GM12878 (cell line): ENCODE data around the gene RXFP4. TPM values are rescaled to one million over a fixed set of nuclear protein-coding genes. Genes with fewer than 3 reads are reported as not detected.

Experiments
- ATAC-seq: fragments of 200-7000 bp; cut with Tn5 transposase; 3 replicates; pipeline ENCODE4 v1.9.1; 2020; ENCODE audit warnings: mild to moderate bottlenecking, moderate library complexity
- BruUV-seq: library from RNA; stranded (reverse); fragments of 400-500 nt; replicated peaks from 2 replicates; lab custom pipeline; 2021; lab: Mats Ljungman, UMichigan
- CTCF ChIA-PET: fragments of 300-600 bp; sonication (Branson Sonifier 250); formaldehyde crosslinking; extraction: SDS; loops from one replicate; lab custom pipeline; 2021; ENCODE audit warnings: inconsistent platforms; lab: Yijun Ruan, JAX
- POLR2A ChIA-PET: fragments of 350-600 bp; formaldehyde crosslinking; extraction: SDS; loops from one replicate; lab custom pipeline; 2021; ENCODE audit warnings: inconsistent platforms; lab: Charles Lee
- RAD21 ChIA-PET: fragments of 300-600 bp; sonication (Branson Sonifier 250); formaldehyde crosslinking; loops from one replicate; lab custom pipeline; 2023; ENCODE audit warnings: antibody characterized with exemption; ENCODE audit not compliant: unreplicated experiment; lab: Charles Lee
- SMC1A ChIA-PET: fragments of 300-600 bp; sonication (Branson Sonifier 250); formaldehyde crosslinking; loops from one replicate; lab custom pipeline; 2023; ENCODE audit not compliant: unreplicated experiment, uncharacterized antibody; lab: Charles Lee
- DNase-seq: peaks from one replicate; pipeline ENCODE4 v3.0.0-alpha.2; 2011; ENCODE audit warnings: low read depth, low spot score
- FAIRE-seq: peaks from 3 replicates; lab custom pipeline; 2011; peaks lifted over from hg19 to GRCh38; lab: Jason Lieb, UNC
- H2AFZ ChIP-seq: 2 replicates; pipeline ENCODE4 v1.6.0; 2011; ENCODE audit warnings: low read depth, low read length, control low read depth; ENCODE audit not compliant: control insufficient read depth
- H3K27ac ChIP-seq: 2 replicates; pipeline ENCODE4 v1.5.1; 2011; ENCODE audit warnings: control low read depth; ENCODE audit not compliant: control insufficient read depth, insufficient read depth
- H3K27me3 ChIP-seq, 2 experiments: replicated peaks in 1 of 2; 2 replicates each; pipeline versions ENCODE4 v1.6.0 to v1.6.1; 2011; ENCODE audit warnings: low read length in 1 of 2; ENCODE audit not compliant: control insufficient read depth in 2 of 2, insufficient read depth in 2 of 2
- H3K36me3 ChIP-seq, 2 experiments: 2 replicates each; pipeline ENCODE4 v1.5.1; 2011; ENCODE audit warnings: low read length in 1 of 2; ENCODE audit not compliant: control insufficient read depth in 2 of 2, insufficient read depth in 2 of 2
- H3K4me1 ChIP-seq: 2 replicates; pipeline ENCODE4 v1.6.1; 2011; ENCODE audit warnings: mild to moderate bottlenecking, low read length, moderate library complexity, mixed read lengths; ENCODE audit not compliant: control insufficient read depth, insufficient read depth
- H3K4me2 ChIP-seq: 2 replicates; pipeline ENCODE4 v1.6.0; 2011; ENCODE audit warnings: control low read depth; ENCODE audit not compliant: control insufficient read depth, insufficient read depth
- H3K4me3 ChIP-seq: fragments of 200-600 bp; sonication (generic); 2 replicates; pipeline ENCODE4 v1.5.1; 2016
- H3K79me2 ChIP-seq: 2 replicates; pipeline ENCODE4 v1.6.0; 2011; ENCODE audit warnings: low read length; ENCODE audit not compliant: control insufficient read depth, insufficient read depth
- H3K9ac ChIP-seq: 2 replicates; pipeline ENCODE4 v1.8.0; 2011; ENCODE audit warnings: low read length, control low read depth, mixed read lengths; ENCODE audit not compliant: control insufficient read depth, insufficient read depth
- H3K9me3 ChIP-seq: replicated peaks from 3 replicates; pipeline ENCODE4 v1.5.1; 2011; ENCODE audit warnings: mild to moderate bottlenecking, low read length; ENCODE audit not compliant: control insufficient read depth, insufficient read depth
- H4K20me1 ChIP-seq: 2 replicates; pipeline ENCODE4 v1.6.0; 2011; ENCODE audit not compliant: control insufficient read depth, insufficient read depth
- ATF2 ChIP-seq: IDR thresholded peaks from 2 replicates; pipeline ENCODE4 v1.6.1; 2012; ENCODE audit warnings: low read length, inconsistent platforms
- CBX3 ChIP-seq: fragments of 200-600 bp; sonication (generic); IDR thresholded peaks from 2 replicates; pipeline ENCODE4 v1.6.1; 2016; ENCODE audit warnings: low read depth, borderline replicate concordance
- DPF2 ChIP-seq: fragments of 450-650 bp; IDR thresholded peaks from 2 replicates; pipeline ENCODE4 v1.6.1; 2017; ENCODE audit warnings: mild to moderate bottlenecking
- ESRRA ChIP-seq: IDR thresholded peaks from 2 replicates; pipeline ENCODE4 v1.6.1; 2012; ENCODE audit warnings: mild to moderate bottlenecking, low read length, improper control_type of control experiment
- FOXM1 ChIP-seq: IDR thresholded peaks from 2 replicates; pipeline ENCODE4 v1.6.1; 2012; ENCODE audit warnings: low read depth, mild to moderate bottlenecking, inconsistent platforms, low read length, moderate library complexity
- JUNB ChIP-seq: IDR thresholded peaks from 2 replicates; pipeline ENCODE4 v1.6.1; 2016; ENCODE audit warnings: antibody characterized with exemption, mild to moderate bottlenecking
- LARP7 ChIP-seq: fragments of 450-650 bp; IDR thresholded peaks from 2 replicates; pipeline ENCODE4 v1.6.1; 2017; ENCODE audit warnings: mild to moderate bottlenecking
- MEF2A ChIP-seq: IDR thresholded peaks from 2 replicates; pipeline ENCODE4 v1.6.1; 2011; ENCODE audit warnings: low read depth, mild to moderate bottlenecking, low read length, moderate library complexity; ENCODE audit not compliant: insufficient read depth
- MEF2B ChIP-seq: fragments of 450-650 bp; IDR thresholded peaks from 2 replicates; pipeline ENCODE4 v1.6.1; 2018; ENCODE audit warnings: mild to moderate bottlenecking, moderate library complexity; ENCODE audit not compliant: partially characterized antibody, poor library complexity, severe bottlenecking
- RCOR1 ChIP-seq: conservative IDR thresholded peaks from 2 replicates; pipeline ENCODE4 v1.6.1; 2012; ENCODE audit warnings: low read depth, low read length, improper control_type of control experiment
- RELA ChIP-seq: fragments of 450-650 bp; IDR thresholded peaks from 2 replicates; pipeline ENCODE4 v1.8.0; 2014; ENCODE audit warnings: borderline replicate concordance; ENCODE audit not compliant: partially characterized antibody
- SMAD5 ChIP-seq: IDR thresholded peaks from 2 replicates; pipeline ENCODE4 v1.6.1; 2016; ENCODE audit warnings: antibody characterized with exemption, low read depth
- SMARCA5 ChIP-seq: fragments of 450-650 bp; IDR thresholded peaks from 2 replicates; pipeline ENCODE4 v1.6.1; 2017; ENCODE audit warnings: mild to moderate bottlenecking
- TAF1 ChIP-seq: IDR thresholded peaks from 2 replicates; pipeline ENCODE4 v1.6.1; 2011; ENCODE audit warnings: mild to moderate bottlenecking, low read depth, low read length, borderline replicate concordance
- WGBS: methylation state at CpG from one replicate; pipeline ENCODE4 v1.1.6; 2016; ENCODE audit warnings: low lambda C conversion rate; ENCODE audit not compliant: insufficient replicate concordance, insufficient coverage; ENCODE audit errors: missing lambda C conversion rate; 5-methylcytosine and 5-hydroxymethylcytosine counted together
- in situ Hi-C: fragments of 300-500 bp; cut with MboI; formaldehyde crosslinking; loops from 9 replicates; pipeline ENCODE4 v1.14.3; 2018; ENCODE audit warnings: mixed read lengths
- intact Hi-C: fragments of 100-400 bp; cut with micrococcal nuclease; formaldehyde crosslinking; loops from one replicate; pipeline ENCODE4 v1.14.2; 2022; ENCODE audit not compliant: unreplicated experiment
- polyA plus RNA-seq, 11 experiments: library from polyadenylated mRNA; depleted of rRNA in 4 of 11; unstranded in 6 of 11; stranded (reverse) in 5 of 11; fragments of >200 nt; fragmentation: Nextera tagmentation in 4 of 11; fragmentation: Illumina TruSeq in 1 of 11; extraction: Ambion mirVana in 4 of 11; extraction: Trizol in 1 of 11; gene quantifications; 1 replicate in 1 of 11; 2 replicates in 10 of 11; pipeline versions ENCODE4 v1.2.1 to v1.2.3, GENCODE V29; 2011 to 2016; ENCODE audit warnings: inconsistent platforms in 2 of 11, missing spikeins in 2 of 11, low read depth in 1 of 11
- total RNA-seq, 4 experiments: library from RNA; depleted of rRNA in 3 of 4; stranded (reverse); fragments of >200 nt in 3 of 4; fragmentation: Illumina TruSeq in 1 of 4; extraction: Trizol in 1 of 4; gene quantifications; 2 replicates each; pipeline versions ENCODE4 v1.2.1 to v1.2.3, GENCODE V29; 2013 to 2021
- TF ChIP-seq, protein P1 (sequence below): fragments of 450-650 bp; IDR thresholded peaks from 2 replicates; pipeline ENCODE4 v1.6.1; 2018; ENCODE audit warnings: borderline replicate concordance, mild to moderate bottlenecking; ENCODE audit not compliant: partially characterized antibody

RXFP4 gene
- total and polyA plus RNA-seq, 10 of the 15 experiments (the other 5 are each of a cell fraction or from before 2014, with no cell fraction given): 0.10 to 0.40 (median 0.39) TPM; not detected in 7

DNA sequence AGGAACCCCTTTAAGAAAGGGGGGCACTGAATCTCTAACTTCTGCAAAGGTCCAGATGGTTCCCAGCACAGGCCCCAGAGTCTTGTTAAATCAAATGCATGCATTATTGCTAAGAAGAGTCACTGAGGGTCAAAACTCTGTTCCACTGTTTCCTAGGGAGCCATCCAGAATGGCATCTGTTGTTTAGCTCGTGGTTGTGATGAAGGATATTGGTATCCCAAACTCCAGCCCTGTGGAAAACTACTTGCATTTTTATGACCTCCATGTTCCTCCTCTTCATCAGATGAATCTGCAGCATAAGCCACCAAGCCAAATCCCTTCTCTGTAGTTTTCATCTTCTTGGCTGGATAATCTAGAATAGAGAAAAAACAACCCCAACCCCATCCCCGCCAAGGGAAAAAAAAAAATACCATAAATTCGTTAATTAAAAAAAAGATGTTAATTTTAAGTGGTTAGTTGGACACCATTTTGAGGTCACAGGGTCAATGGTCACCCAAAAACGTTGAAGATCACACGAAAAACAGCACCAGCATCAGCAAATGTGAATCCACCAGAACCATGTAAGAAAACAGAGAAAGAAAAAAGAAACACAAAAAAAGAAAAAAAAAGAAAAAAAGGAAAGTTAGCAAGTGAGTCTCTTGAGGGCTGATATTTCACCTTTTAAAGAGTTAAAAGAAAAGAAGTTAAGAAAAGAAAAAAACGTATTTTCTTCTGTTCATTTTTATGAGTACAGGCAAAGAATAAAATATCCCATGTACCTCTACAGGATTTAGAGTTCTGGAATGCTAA is 27.3 kb upstream of the RXFP4 start (continued):
- no peak for TF ChIP-seq ESRRA
- TF ChIP-seq FOXM1: no peak
- no peak for TF ChIP-seq SMARCA5
- no peak for TF ChIP-seq MEF2B

DNA sequence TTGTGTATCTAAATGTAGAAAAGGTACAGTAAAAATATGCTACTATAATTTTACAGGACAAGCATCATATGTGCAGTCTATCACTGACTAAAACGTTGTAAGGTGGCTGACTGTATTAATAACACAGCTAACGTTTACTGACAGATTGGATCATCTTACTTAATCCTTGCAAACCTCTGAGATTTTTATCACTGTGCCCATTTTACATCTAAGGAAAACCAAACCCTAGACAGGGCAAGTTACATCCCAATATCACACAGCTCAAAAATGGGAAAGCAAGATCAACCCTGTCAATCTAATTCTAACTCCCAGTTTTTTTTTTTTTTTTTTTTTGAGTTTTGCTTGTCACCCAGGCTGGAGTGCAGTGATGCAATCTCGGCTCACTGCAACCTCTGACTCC is 22.8 kb upstream of the RXFP4 start:
- no peaks in the 10 kb centered on the region for H3K4me1 ChIP-seq
- no TSS peak for BruUV-seq

More for the DNA sequence above, 22.8 kb upstream of the RXFP4 start:
- Histone ChIP-seq H3K27me3 (no peaks in the 10 kb centered on the region), H3K4me2 (no peak overlapping the region), H3K27ac (no peak overlapping the region), H4K20me1 (peaks cover 3% of the 10 kb centered on the region), H3K36me3 (peaks cover 25 to 51% of the 10 kb centered on the region in 2 experiments), H3K9me3 (no peaks in the 10 kb centered on the region), H3K9ac (no peak overlapping the region), H2AFZ (no peak overlapping the region), H3K4me3 (no peak overlapping the region), H3K79me2 (no peaks in the 10 kb centered on the region; the same call in 1 of the 2 replicates)
- intact Hi-C loops (no loop called here), in situ Hi-C loops (no loop called here)
- DNase-seq (no peak), FAIRE-seq (no peak), ATAC-seq (no peak)
- RAD21 ChIA-PET: interaction anchor here (1.2 kb wide), 1 partner anchor 13 kb away, joined by 5 read pairs; no protein-coding TSS in a partner anchor
- POLR2A ChIA-PET: interaction anchor here (0.6 to 0.7 kb wide), 9 partner anchors 13 to 327 kb away, joined by 3 to 7 read pairs (median 4); no protein-coding TSS in a partner anchor
- SMC1A ChIA-PET: interaction anchor here (0.6 to 1.0 kb wide), 4 partner anchors 14 to 1102 kb away, joined by 3 read pairs; no protein-coding TSS in a partner anchor
- CTCF ChIA-PET: interaction anchor here (1.0 kb wide), 1 partner anchor 13 kb away, joined by 3 read pairs; no protein-coding TSS in a partner anchor
- TF ChIP-seq RCOR1: no peak
- no peak for TF ChIP-seq TAF1
- TF ChIP-seq CBX3: no peak
- TF ChIP-seq SMAD5: no peak
- no peak for TF ChIP-seq DPF2
- TF ChIP-seq, protein P1, sequence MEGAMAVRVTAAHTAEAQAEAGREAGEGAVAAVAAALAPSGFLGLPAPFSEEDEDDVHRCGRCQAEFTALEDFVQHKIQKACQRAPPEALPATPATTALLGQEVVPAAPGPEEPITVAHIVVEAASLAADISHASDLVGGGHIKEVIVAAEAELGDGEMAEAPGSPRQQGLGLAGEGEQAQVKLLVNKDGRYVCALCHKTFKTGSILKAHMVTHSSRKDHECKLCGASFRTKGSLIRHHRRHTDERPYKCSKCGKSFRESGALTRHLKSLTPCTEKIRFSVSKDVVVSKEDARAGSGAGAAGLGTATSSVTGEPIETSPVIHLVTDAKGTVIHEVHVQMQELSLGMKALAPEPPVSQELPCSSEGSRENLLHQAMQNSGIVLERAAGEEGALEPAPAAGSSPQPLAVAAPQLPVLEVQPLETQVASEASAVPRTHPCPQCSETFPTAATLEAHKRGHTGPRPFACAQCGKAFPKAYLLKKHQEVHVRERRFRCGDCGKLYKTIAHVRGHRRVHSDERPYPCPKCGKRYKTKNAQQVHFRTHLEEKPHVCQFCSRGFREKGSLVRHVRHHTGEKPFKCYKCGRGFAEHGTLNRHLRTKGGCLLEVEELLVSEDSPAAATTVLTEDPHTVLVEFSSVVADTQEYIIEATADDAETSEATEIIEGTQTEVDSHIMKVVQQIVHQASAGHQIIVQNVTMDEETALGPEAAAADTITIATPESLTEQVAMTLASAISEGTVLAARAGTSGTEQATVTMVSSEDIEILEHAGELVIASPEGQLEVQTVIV: no peak
- no peak for TF ChIP-seq MEF2B
- no peak for TF ChIP-seq JUNB
- TF ChIP-seq RELA: no peak
- no peak for TF ChIP-seq ATF2
- no peak for TF ChIP-seq LARP7
- no peak for TF ChIP-seq MEF2A
- 57% methylated on average over 3 of the region's 3 CpGs for WGBS
